Liver (tissue), 9 donors: Measurements from ENCODE around the gene KIN. TPM values are rescaled to one million over a fixed set of nuclear protein-coding genes. Genes with fewer than 3 reads are reported as not detected.

Experiments
- DNase-seq: peaks from one replicate; pipeline ENCODE4 v3.0.0-alpha.2; 2017; ENCODE audit warnings: low spot score
- H3K27ac ChIP-seq, 2 donors: one replicate each; pipeline ENCODE4 v1.7.0; 2013; ENCODE audit warnings: inconsistent platforms in 2 of 2, low read length in 2 of 2, control low read depth in 1 of 2, low read depth in 1 of 2, mild to moderate bottlenecking in 1 of 2
- H3K27me3 ChIP-seq, 4 donors: one replicate each; pipeline versions ENCODE4 v1.6.1 to v1.7.0; 2013; ENCODE audit warnings: low read length in 3 of 4, inconsistent platforms in 1 of 4, mild to moderate bottlenecking in 1 of 4, moderate library complexity in 1 of 4; ENCODE audit not compliant: control insufficient read depth in 4 of 4, insufficient read depth in 4 of 4
- H3K36me3 ChIP-seq, 4 donors: one replicate each; pipeline versions ENCODE4 v1.6.1 to v1.7.0; 2013; ENCODE audit warnings: low read length in 3 of 4, mild to moderate bottlenecking in 3 of 4, low read depth in 1 of 4, moderate library complexity in 1 of 4; ENCODE audit not compliant: control insufficient read depth in 4 of 4, insufficient read depth in 3 of 4
- H3K4me1 ChIP-seq, 4 donors: one replicate each; pipeline versions ENCODE4 v1.6.1 to v1.7.0; 2013; ENCODE audit warnings: low read length in 3 of 4, mild to moderate bottlenecking in 3 of 4, moderate library complexity in 1 of 4; ENCODE audit not compliant: control insufficient read depth in 4 of 4, insufficient read depth in 4 of 4
- H3K4me3 ChIP-seq, 3 donors: one replicate each; pipeline versions ENCODE4 v1.6.1 to v1.7.0; 2013; ENCODE audit warnings: low read length in 3 of 3, control low read depth in 1 of 3, low read depth in 1 of 3, mild to moderate bottlenecking in 1 of 3
- H3K9ac ChIP-seq, 2 donors: one replicate each; pipeline ENCODE4 v1.7.0; 2013; ENCODE audit warnings: low read length in 2 of 2, mild to moderate bottlenecking in 2 of 2, moderate library complexity in 2 of 2, control low read depth in 1 of 2, low read depth in 1 of 2
- H3K9me3 ChIP-seq, 4 donors: one replicate each; pipeline versions ENCODE4 v1.6.1 to v1.7.0; 2013; ENCODE audit warnings: low read length in 3 of 4; ENCODE audit not compliant: control insufficient read depth in 4 of 4
- ATF3 ChIP-seq: IDR thresholded peaks from 2 replicates; pipeline ENCODE4 v1.6.1; 2016; ENCODE audit warnings: antibody characterized with exemption
- CTCF ChIP-seq: fragments of 150-350 bp; IDR thresholded peaks from 2 replicates; pipeline ENCODE4 v1.5.1; 2017; ENCODE audit warnings: improper control_type of control experiment, low read depth, low read length; ENCODE audit not compliant: missing input control
- EGR1 ChIP-seq, 2 donors: IDR thresholded peaks; 2 replicates each; pipeline ENCODE4 v1.6.1; 2016 to 2018; ENCODE audit warnings: antibody characterized with exemption in 2 of 2, low read depth in 2 of 2
- FOXA1 ChIP-seq: IDR thresholded peaks from 2 replicates; pipeline ENCODE4 v1.6.1; 2016; ENCODE audit warnings: antibody characterized with exemption
- FOXA2 ChIP-seq: IDR thresholded peaks from 2 replicates; pipeline ENCODE4 v1.6.1; 2016; ENCODE audit warnings: antibody characterized with exemption
- GABPA ChIP-seq, 2 donors: IDR thresholded peaks in 1 of 2; conservative IDR thresholded peaks in 1 of 2; 2 replicates each; pipeline ENCODE4 v1.6.1; 2016; ENCODE audit warnings: antibody characterized with exemption in 2 of 2, mild to moderate bottlenecking in 1 of 2, moderate library complexity in 1 of 2
- HNF4A ChIP-seq, 2 donors: conservative IDR thresholded peaks; 2 replicates each; pipeline ENCODE4 v1.6.1; 2016; ENCODE audit warnings: antibody characterized with exemption in 2 of 2, mild to moderate bottlenecking in 2 of 2
- HNF4G ChIP-seq: IDR thresholded peaks from 2 replicates; pipeline ENCODE4 v1.6.1; 2016; ENCODE audit warnings: antibody characterized with exemption
- JUND ChIP-seq, 2 donors: IDR thresholded peaks; 2 replicates each; pipeline ENCODE4 v1.6.1; 2016; ENCODE audit warnings: antibody characterized with exemption in 2 of 2
- MAX ChIP-seq: IDR thresholded peaks from 2 replicates; pipeline ENCODE4 v1.6.1; 2016; ENCODE audit warnings: antibody characterized with exemption
- NR2F2 ChIP-seq: IDR thresholded peaks from 2 replicates; pipeline ENCODE4 v1.6.1; 2016; ENCODE audit warnings: antibody characterized with exemption
- RAD21 ChIP-seq, 2 donors: IDR thresholded peaks; 2 replicates each; pipeline ENCODE4 v1.6.1; 2016; ENCODE audit warnings: antibody characterized with exemption in 2 of 2, mild to moderate bottlenecking in 2 of 2
- REST ChIP-seq: IDR thresholded peaks from 2 replicates; pipeline ENCODE4 v1.6.1; 2016; ENCODE audit warnings: antibody characterized with exemption, mild to moderate bottlenecking
- RXRA ChIP-seq, 2 donors: IDR thresholded peaks; 2 replicates each; pipeline ENCODE4 v1.6.1; 2017 to 2018; ENCODE audit warnings: antibody characterized with exemption in 2 of 2, mild to moderate bottlenecking in 1 of 2
- SP1 ChIP-seq: IDR thresholded peaks from 2 replicates; pipeline ENCODE4 v1.6.1; 2018; ENCODE audit warnings: antibody characterized with exemption, mild to moderate bottlenecking
- TAF1 ChIP-seq: conservative IDR thresholded peaks from 2 replicates; pipeline ENCODE4 v1.6.1; 2016; ENCODE audit warnings: antibody characterized with exemption, mild to moderate bottlenecking
- YY1 ChIP-seq: IDR thresholded peaks from 2 replicates; pipeline ENCODE4 v1.6.1; 2016; ENCODE audit warnings: antibody characterized with exemption, mild to moderate bottlenecking
- ZBTB33 ChIP-seq: IDR thresholded peaks from 2 replicates; pipeline ENCODE4 v1.6.1; 2016; ENCODE audit warnings: antibody characterized with exemption
- WGBS: extraction: QIAGEN DNeasy Blood & Tissue Kit; methylation state at CpG from one replicate; pipeline ENCODE4 v1.1.7; 2013; 5-methylcytosine and 5-hydroxymethylcytosine counted together
- polyA plus RNA-seq, 2 donors: library from polyadenylated mRNA; stranded (reverse) in 1 of 2; unstranded in 1 of 2; fragments of 200-250 nt in 1 of 2; fragments of >200 nt in 1 of 2; fragmentation: Nextera tagmentation in 1 of 2; extraction: Ambion mirVana in 1 of 2; gene quantifications; one replicate each; pipeline versions ENCODE4 v1.2.1 to v1.2.3, GENCODE V29; 2013 to 2015
- total RNA-seq, 2 donors: library from RNA; depleted of rRNA; stranded (reverse); fragments of >200 nt; gene quantifications; one replicate each; pipeline ENCODE4 v1.2.3, GENCODE V29; 2014
- donor health status: healthy.
- donor health status: healthy.
- donor health status: healthy.
- donor health status: healthy.
- donor health status: healthy.

Gene KIN
- total and polyA plus RNA-seq, 4 donors = 2.4 to 3.8 (median 3.1) TPM

- 93% methylated on average over 18 of the region's 18 CpGs for WGBS
- TF ChIP-seq SP1 = no peak
- TF ChIP-seq FOXA2 = no peak
- TF ChIP-seq ATF3 = no peak
Measured at GRCh38 chr10:7722927-7723529, 64.8 kb downstream of the KIN start.

GRCh38 chr10:7720478-7720877, 67.3 kb downstream of the KIN start:
- no peak overlapping the region for H3K4me3 ChIP-seq
- H3K9ac ChIP-seq = no peak overlapping the region
- no peaks in the 10 kb centered on the region for H3K9me3 ChIP-seq
- peaks cover 0 to 3% (median 0%) of the 10 kb centered on the region in 4 donors for H3K4me1 ChIP-seq
- no peak for DNase-seq
- no peak overlapping the region for H3K27ac ChIP-seq
- peaks cover 2 to 78% (median 58%) of the 10 kb centered on the region in 4 donors for H3K36me3 ChIP-seq
- TF ChIP-seq RAD21 (IDR thresholded peaks at IDR 0.05) (no peak), ATF3 (no peak), ZBTB33 (no peak), GABPA (IDR thresholded peaks at IDR 0.05 in 1 of 2, conservative IDR thresholded peaks at IDR 0.05 in 1 of 2) (no peak), CTCF (no peak), TAF1 (no peak), FOXA1 (no peak), HNF4G (no peak), EGR1 (IDR thresholded peaks at IDR 0.05; ENCODE audit: low read depth in 2 of 2) (no peak), SP1 (no peak), RXRA (IDR thresholded peaks at IDR 0.05) (no peak), NR2F2 (no peak), YY1 (no peak), FOXA2 (no peak), HNF4A (conservative IDR thresholded peaks at IDR 0.05) (no peak), REST (no peak), JUND (IDR thresholded peaks at IDR 0.05) (no peak), MAX (no peak)
- 85% methylated on average over 10 of the region's 10 CpGs for WGBS
- no peaks in the 10 kb centered on the region for H3K27me3 ChIP-seq

More at GRCh38 chr10:7722927-7723529, 64.8 kb downstream of the KIN start:
- H3K9ac ChIP-seq = no peak overlapping the region
- H3K36me3 ChIP-seq = peaks cover 2 to 89% (median 70%) of the 10 kb centered on the region in 4 donors
- no peaks in the 10 kb centered on the region for H3K4me1 ChIP-seq
- no peaks in the 10 kb centered on the region for H3K9me3 ChIP-seq
- H3K27me3 ChIP-seq = no peaks in the 10 kb centered on the region
- H3K27ac ChIP-seq = no peak overlapping the region
- DNase-seq = no peak
- H3K4me3 ChIP-seq = no peak overlapping the region
